HEK293T (cell line): ENCODE results near the gene ARID2.

Source experiments
- CTCF ChIA-PET: fragments of 350-600 bp; formaldehyde crosslinking; extraction: SDS; loops from one replicate; lab custom pipeline; 2021; ENCODE audit warnings: antibody characterized with exemption, inconsistent platforms; lab: Yijun Ruan, JAX
- POLR2A ChIA-PET: fragments of 350-600 bp; formaldehyde crosslinking; extraction: SDS; loops from one replicate; lab custom pipeline; 2020; ENCODE audit warnings: antibody characterized with exemption, inconsistent platforms; lab: Yijun Ruan, JAX
- DNase-seq: peaks from one replicate; pipeline ENCODE4 v3.0.0; 2012; ENCODE audit warnings: mixed read lengths; ENCODE audit errors: extremely low spot score
- ARNT ChIP-seq: fragments of 450-650 bp; IDR thresholded peaks from 2 replicates; pipeline ENCODE4 v1.6.1; 2017; ENCODE audit warnings: mild to moderate bottlenecking
- BHLHE40 ChIP-seq: fragments of 450-650 bp; IDR thresholded peaks from 2 replicates; pipeline ENCODE4 v1.6.1; 2016; ENCODE audit warnings: mild to moderate bottlenecking, moderate library complexity, borderline replicate concordance
- CTBP1 ChIP-seq: fragments of 450-650 bp; IDR thresholded peaks from 2 replicates; pipeline ENCODE4 v1.6.1; 2016; ENCODE audit warnings: borderline replicate concordance
- ELF4 ChIP-seq: fragments of 450-650 bp; IDR thresholded peaks from 2 replicates; pipeline ENCODE4 v1.6.1; 2017; ENCODE audit warnings: antibody characterized with exemption
- FOXA1 ChIP-seq: fragments of 450-650 bp; IDR thresholded peaks from 2 replicates; pipeline ENCODE4 v1.6.1; 2016; ENCODE audit warnings: mild to moderate bottlenecking
- FOXK2 ChIP-seq: fragments of 450-650 bp; IDR thresholded peaks from 2 replicates; pipeline ENCODE4 v1.6.1; 2016; ENCODE audit warnings: mild to moderate bottlenecking
- FOXM1 ChIP-seq: fragments of 450-650 bp; IDR thresholded peaks from 2 replicates; pipeline ENCODE4 v1.6.1; 2017; ENCODE audit warnings: mild to moderate bottlenecking, borderline replicate concordance
- HDGF ChIP-seq: fragments of 450-650 bp; IDR thresholded peaks from 2 replicates; pipeline ENCODE4 v1.6.1; 2017; ENCODE audit warnings: antibody characterized with exemption, borderline replicate concordance
- L3MBTL2 ChIP-seq: fragments of 450-650 bp; conservative IDR thresholded peaks from 2 replicates; pipeline ENCODE4 v1.6.1; 2016; ENCODE audit warnings: mild to moderate bottlenecking
- LEF1 ChIP-seq: fragments of 450-650 bp; IDR thresholded peaks from 2 replicates; pipeline ENCODE4 v1.6.1; 2017; ENCODE audit warnings: mild to moderate bottlenecking, borderline replicate concordance
- NFRKB ChIP-seq: fragments of 450-650 bp; IDR thresholded peaks from 2 replicates; pipeline ENCODE4 v1.6.1; 2016; ENCODE audit warnings: mild to moderate bottlenecking, moderate library complexity
- PKNOX1 ChIP-seq: fragments of 450-650 bp; IDR thresholded peaks from 2 replicates; pipeline ENCODE4 v1.6.1; 2016
- SP1 ChIP-seq: fragments of 450-650 bp; IDR thresholded peaks from 2 replicates; pipeline ENCODE4 v1.6.1; 2017
- SUZ12 ChIP-seq: fragments of 450-650 bp; IDR thresholded peaks from 2 replicates; pipeline ENCODE4 v1.6.1; 2016; ENCODE audit warnings: mild to moderate bottlenecking
- TARDBP ChIP-seq: fragments of 450-650 bp; IDR thresholded peaks from 2 replicates; pipeline ENCODE4 v1.6.1; 2016
- ZNF384 ChIP-seq: fragments of 450-650 bp; IDR thresholded peaks from 2 replicates; pipeline ENCODE4 v1.6.1; 2016

Gene ARID2

GRCh38 chr12:45697371-45697770 lies 32.1 kb upstream of the ARID2 start:
- TF ChIP-seq ARNT: no peak
- TF ChIP-seq CTBP1: no peak
- no peak for TF ChIP-seq PKNOX1
- TF ChIP-seq ELF4: no peak
- TF ChIP-seq FOXA1: no peak
- no peak for TF ChIP-seq FOXM1
- no peak for TF ChIP-seq HDGF
- TF ChIP-seq L3MBTL2: no peak
- TF ChIP-seq ZNF384: no peak
- TF ChIP-seq BHLHE40: no peak
- TF ChIP-seq SUZ12: no peak
- TF ChIP-seq LEF1: no peak
- no peak for TF ChIP-seq FOXK2
- CTCF ChIA-PET: no interaction called here
- DNase-seq: no peak
- POLR2A ChIA-PET: no interaction called here

GRCh38 chr12:45701296-45701695 lies 28.2 kb upstream of the ARID2 start:
- ChIA-PET POLR2A (no interaction called here), CTCF (no interaction called here)
- DNase-seq: no peak
- TF ChIP-seq SP1: no peak
- no peak for TF ChIP-seq FOXA1
- TF ChIP-seq PKNOX1: no peak
- TF ChIP-seq NFRKB: no peak
- TF ChIP-seq FOXK2: no peak

GRCh38 chr12:45703942-45704341 lies 25.6 kb upstream of the ARID2 start:
- POLR2A ChIA-PET: interaction anchor here (0.8 kb wide), 1 partner anchor 50 kb away, joined by 3 read pairs; no protein-coding TSS in a partner anchor
- no peak for DNase-seq
- CTCF ChIA-PET: no interaction called here
- TF ChIP-seq ELF4 (no peak), L3MBTL2 (no peak), CTBP1 (no peak)

- no peak for DNase-seq
- ChIA-PET CTCF (no interaction called here), POLR2A (no interaction called here)
- TF ChIP-seq PKNOX1 (no peak), FOXA1 (no peak), SUZ12 (no peak), FOXK2 (no peak), ARNT (no peak), FOXM1 (no peak), L3MBTL2 (no peak), HDGF (no peak), CTBP1 (no peak), LEF1 (no peak), BHLHE40 (no peak), NFRKB (no peak), ZNF384 (no peak), SP1 (no peak)
Measured at GRCh38 chr12:45704968-45705367, 24.5 kb upstream of the ARID2 start.

- ChIA-PET POLR2A (no interaction called here), CTCF (no interaction called here)
- no peak for DNase-seq
- TF ChIP-seq HDGF (no peak), ARNT (no peak), LEF1 (no peak), SUZ12 (no peak), CTBP1 (no peak), NFRKB (no peak), L3MBTL2 (no peak), PKNOX1 (no peak), ZNF384 (no peak)
Measured at GRCh38 chr12:45705404-45705803, 24.1 kb upstream of the ARID2 start.

- CTCF ChIA-PET: no interaction called here
- POLR2A ChIA-PET: no interaction called here
- no peak for DNase-seq
- TF ChIP-seq ELF4: no peak
- no peak for TF ChIP-seq ZNF384
- no peak for TF ChIP-seq PKNOX1
- no peak for TF ChIP-seq FOXK2
- no peak for TF ChIP-seq HDGF
- TF ChIP-seq ARNT: no peak
- no peak for TF ChIP-seq FOXA1
- TF ChIP-seq BHLHE40: no peak
- no peak for TF ChIP-seq LEF1
- no peak for TF ChIP-seq TARDBP
- TF ChIP-seq SUZ12: no peak
- no peak for TF ChIP-seq NFRKB
- TF ChIP-seq SP1: no peak
- no peak for TF ChIP-seq L3MBTL2
- no peak for TF ChIP-seq CTBP1
- TF ChIP-seq FOXM1: no peak
Measured at GRCh38 chr12:45707241-45707857, 22.2 kb upstream of the ARID2 start.
